ENCODE results near the gene DIPK1B. TPM values are rescaled to one million over a fixed set of nuclear protein-coding genes. Genes with fewer than 3 reads are reported as not detected.

DIPK1B gene
- total RNA-seq, 6 experiments from 2014 or later, result not detected

DNA sequence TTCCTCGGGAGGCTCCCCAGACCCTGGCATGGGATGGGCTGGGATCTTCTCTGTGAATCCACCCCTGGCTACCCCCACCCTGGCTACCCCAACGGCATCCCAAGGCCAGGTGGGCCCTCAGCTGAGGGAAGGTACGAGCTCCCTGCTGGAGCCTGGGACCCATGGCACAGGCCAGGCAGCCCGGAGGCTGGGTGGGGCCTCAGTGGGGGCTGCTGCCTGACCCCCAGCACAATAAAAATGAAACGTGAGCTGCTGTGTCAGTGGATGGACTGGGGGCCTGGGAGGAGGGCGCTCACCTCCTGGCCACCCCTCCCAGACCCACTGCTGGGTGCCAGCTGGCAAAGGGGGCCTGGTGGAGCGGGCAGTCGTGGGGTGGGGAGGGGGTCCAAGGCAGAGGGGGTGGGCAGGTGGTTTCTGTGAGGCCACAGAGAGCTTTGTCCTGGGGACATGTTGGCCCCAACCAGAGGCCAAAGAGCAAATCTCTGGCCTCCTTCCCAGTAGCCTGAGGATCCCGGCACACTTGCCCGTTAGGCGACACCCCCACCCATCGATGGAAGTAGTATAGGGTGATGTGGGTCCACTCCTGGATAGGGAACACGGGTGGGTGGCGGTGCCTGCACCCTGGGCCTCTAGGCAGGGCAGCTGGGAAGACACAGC lies 39.8 kb upstream of the DIPK1B start:
- Mint-ChIP-seq H3K27me3 (ENCODE audit: insufficient read depth) (no peaks in the 10 kb centered on the region), H3K27ac (no peak overlapping the region), H3K4me1 (ENCODE audit: low read depth) (no peaks in the 10 kb centered on the region), H3K36me3 (ENCODE audit: low read depth) (no peaks in the 10 kb centered on the region), H3K9me3 (no peaks in the 10 kb centered on the region), H3K4me3 (no peak overlapping the region)
- DNase-seq, result no peak
- TF ChIP-seq, protein P1, sequence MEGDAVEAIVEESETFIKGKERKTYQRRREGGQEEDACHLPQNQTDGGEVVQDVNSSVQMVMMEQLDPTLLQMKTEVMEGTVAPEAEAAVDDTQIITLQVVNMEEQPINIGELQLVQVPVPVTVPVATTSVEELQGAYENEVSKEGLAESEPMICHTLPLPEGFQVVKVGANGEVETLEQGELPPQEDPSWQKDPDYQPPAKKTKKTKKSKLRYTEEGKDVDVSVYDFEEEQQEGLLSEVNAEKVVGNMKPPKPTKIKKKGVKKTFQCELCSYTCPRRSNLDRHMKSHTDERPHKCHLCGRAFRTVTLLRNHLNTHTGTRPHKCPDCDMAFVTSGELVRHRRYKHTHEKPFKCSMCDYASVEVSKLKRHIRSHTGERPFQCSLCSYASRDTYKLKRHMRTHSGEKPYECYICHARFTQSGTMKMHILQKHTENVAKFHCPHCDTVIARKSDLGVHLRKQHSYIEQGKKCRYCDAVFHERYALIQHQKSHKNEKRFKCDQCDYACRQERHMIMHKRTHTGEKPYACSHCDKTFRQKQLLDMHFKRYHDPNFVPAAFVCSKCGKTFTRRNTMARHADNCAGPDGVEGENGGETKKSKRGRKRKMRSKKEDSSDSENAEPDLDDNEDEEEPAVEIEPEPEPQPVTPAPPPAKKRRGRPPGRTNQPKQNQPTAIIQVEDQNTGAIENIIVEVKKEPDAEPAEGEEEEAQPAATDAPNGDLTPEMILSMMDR (IDR thresholded peaks at IDR 0.05), result no peak

DNA sequence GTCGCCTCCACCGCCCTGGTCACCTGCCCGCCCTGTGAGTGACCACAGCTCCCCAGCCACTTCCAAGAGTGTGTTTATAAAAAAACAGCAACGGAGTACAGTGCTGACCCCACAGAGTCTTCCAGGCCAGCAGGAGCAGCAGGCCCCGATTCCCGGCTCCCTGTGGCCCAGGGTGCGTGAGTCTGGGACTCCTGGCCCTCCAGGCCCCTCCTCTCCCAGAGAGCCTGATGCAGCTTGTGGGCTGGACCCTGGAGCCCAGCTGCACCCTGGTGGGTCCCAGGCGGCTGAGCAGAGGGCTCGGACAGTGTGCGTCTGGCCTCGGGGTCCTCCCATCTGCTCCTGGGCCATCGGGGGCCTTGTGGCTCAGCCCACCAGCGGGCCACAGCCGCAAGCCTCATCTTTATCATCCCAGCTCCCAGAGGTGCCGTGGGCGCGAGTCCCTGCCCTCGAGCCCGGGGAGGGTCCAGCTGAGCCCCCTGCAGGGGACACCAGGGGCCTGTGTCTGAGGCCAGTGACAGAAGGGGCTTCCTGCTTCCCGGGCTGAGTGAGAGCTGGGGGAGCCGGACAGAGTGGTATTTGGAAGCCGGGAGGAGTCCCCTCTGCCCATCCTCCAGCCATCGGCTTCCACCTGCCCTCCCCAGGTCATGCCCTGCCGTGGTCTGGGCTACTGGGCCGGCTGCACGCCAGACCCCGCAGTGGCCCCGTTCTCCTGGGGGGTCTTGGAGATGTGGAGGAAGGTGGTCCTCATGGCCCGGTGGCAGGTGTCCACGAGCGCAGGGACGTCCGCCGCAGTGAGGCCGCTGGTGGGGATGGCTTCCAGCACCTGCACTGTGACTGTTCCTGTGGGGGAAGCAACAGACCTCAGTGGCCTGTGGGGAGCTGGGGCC lies 39.0 kb upstream of the DIPK1B start:
- Mint-ChIP-seq H3K4me1 (ENCODE audit: low read depth) (no peaks in the 10 kb centered on the region), H3K27ac (no peak overlapping the region), H3K9me3 (no peaks in the 10 kb centered on the region), H3K36me3 (ENCODE audit: low read depth) (no peaks in the 10 kb centered on the region), H3K4me3 (no peak overlapping the region), H3K27me3 (ENCODE audit: insufficient read depth) (no peaks in the 10 kb centered on the region)
- TF ChIP-seq, protein P1 (IDR thresholded peaks at IDR 0.05), result no peak
- DNase-seq, result no peak

DNA sequence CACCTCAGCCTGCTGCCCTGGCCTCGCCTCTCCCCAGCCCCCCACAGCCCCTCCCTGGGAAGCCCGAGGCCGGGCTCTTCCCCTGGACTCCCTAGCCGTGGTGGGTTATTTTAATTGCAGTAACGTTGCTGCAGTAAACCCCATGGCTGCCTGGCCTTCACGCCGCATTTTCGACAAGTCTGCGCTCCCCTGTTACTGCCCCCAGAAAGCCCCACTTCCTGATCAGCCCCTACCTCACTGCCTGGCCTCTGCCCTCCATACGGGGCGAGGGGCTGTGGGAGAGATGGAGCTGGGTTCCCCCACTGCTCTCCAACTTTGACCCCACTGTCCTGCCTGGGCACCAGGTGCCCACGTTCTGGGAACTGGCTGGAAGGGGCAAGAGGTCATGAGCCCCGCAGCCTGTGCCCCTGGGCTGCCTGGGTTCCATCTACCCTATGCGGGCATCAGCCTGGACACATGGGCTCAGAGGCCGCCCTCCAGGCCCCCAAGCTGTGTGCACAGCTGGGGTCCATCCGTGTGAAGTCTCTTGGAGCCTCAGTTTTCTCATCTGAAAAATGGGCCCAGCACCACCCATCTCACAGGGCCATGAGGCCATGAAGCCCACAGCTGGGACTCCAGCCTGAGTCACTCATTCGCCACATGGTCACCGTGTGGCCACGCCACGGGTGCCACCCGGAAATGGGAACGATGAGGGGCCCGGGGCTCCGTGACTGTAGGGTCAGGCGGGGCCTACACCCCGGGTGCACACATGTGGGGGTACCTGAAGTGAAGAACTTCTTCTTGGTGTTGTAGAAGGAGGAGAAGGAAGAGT lies 38.2 kb upstream of the DIPK1B start:
- DNase-seq, result no peak
- TF ChIP-seq, protein P1 (IDR thresholded peaks at IDR 0.05), result no peak
- Mint-ChIP-seq H3K9me3 (no peaks in the 10 kb centered on the region), H3K36me3 (ENCODE audit: low read depth) (no peaks in the 10 kb centered on the region), H3K27ac (no peak overlapping the region), H3K27me3 (ENCODE audit: insufficient read depth) (no peaks in the 10 kb centered on the region; the same call in 1 of the 2 replicates), H3K4me1 (ENCODE audit: low read depth) (no peaks in the 10 kb centered on the region), H3K4me3 (no peak overlapping the region)

- Mint-ChIP-seq H3K4me1 (ENCODE audit: low read depth) (no peaks in the 10 kb centered on the region), H3K36me3 (ENCODE audit: low read depth) (no peaks in the 10 kb centered on the region), H3K27ac (no peak overlapping the region), H3K4me3 (no peak overlapping the region), H3K9me3 (no peaks in the 10 kb centered on the region), H3K27me3 (ENCODE audit: insufficient read depth) (no peaks in the 10 kb centered on the region; the same call in 1 of the 2 replicates)
- TF ChIP-seq, protein P1 (IDR thresholded peaks at IDR 0.05), result no peak
- no peak for DNase-seq
These were observed 37.5 kb upstream of the DIPK1B start for GRCh38 chr9:136674786-136675349.
